Measurements from ENCODE around the gene SYNE1.
A peak's percentile ranks its signal among the peaks of the same experiment; 100 is the strongest.

The SYNE1 gene

DNA sequence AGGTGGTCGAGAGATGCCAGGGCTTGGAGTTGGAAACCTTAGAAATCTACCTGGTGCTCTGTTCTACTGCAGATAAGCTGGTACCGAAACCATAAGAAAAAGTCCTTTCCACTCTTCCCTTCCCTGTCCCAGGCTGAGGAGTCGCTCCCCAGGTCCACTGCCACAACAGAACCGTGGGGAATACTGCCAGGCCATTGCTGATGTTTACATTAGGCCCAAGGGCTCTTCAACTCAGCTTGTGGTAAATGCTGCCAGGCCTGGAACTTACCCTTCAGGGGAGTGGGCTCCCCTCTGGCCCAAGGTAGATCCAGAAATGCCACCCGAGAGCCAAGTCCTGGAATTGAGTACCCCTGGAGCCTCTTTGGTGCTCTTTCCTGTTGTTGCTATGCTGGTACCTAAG, 441.3 kb downstream of the SYNE1 start:
- DNase-seq (ENCODE audit: low spot score in 2 of 2) = no peak
- H3K27ac Mint-ChIP-seq (ENCODE audit: low read depth) = peak overlapping the region; percentile 41

GRCh38 chr6:152189736-152190135, 447.4 kb downstream of the SYNE1 start:
- Mint-ChIP-seq H3K9me3 (no peaks in the 10 kb centered on the region), H3K27ac (ENCODE audit: low read depth) (peak overlapping the region; percentile 70), H3K4me1 (peaks cover 60% of the 10 kb centered on the region), H3K27me3 (no peaks in the 10 kb centered on the region), H3K4me3 (no peak overlapping the region), H3K36me3 (ENCODE audit: insufficient read depth) (peaks cover 22% of the 10 kb centered on the region)
- ATAC-seq (replicated peaks; ENCODE audit: extremely low read depth, poor library complexity, severe bottlenecking) = no peak
- DNase-seq (ENCODE audit: low spot score in 2 of 2) = no peak

More for the DNA sequence above, 441.3 kb downstream of the SYNE1 start:
- peaks cover 21% of the 10 kb centered on the region for H3K4me1 Mint-ChIP-seq
- no peak for ATAC-seq (replicated peaks; ENCODE audit: extremely low read depth, poor library complexity, severe bottlenecking)
- H3K27me3 Mint-ChIP-seq = no peaks in the 10 kb centered on the region
- no peaks in the 10 kb centered on the region for H3K9me3 Mint-ChIP-seq
- H3K36me3 Mint-ChIP-seq (ENCODE audit: insufficient read depth) = peaks cover 26% of the 10 kb centered on the region
- no peak overlapping the region for H3K4me3 Mint-ChIP-seq

DNA sequence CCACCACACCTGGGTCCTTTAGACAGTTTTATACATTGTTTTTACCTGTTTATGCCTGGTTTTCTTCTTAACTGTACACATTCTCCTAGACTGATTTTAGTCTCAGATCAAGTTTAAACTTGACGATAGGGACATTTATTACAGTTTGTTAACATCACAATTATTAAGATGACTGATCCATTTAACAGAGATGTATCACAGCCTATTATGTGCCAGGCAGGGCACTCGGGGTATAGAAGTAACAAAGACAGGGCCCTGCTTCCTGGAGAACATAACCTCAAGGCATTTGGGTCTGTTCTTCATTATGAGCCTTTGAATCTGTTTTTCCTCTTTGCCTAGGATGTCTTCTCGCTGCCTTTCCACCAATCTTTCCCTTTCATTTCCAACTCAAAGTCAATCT, 449.2 kb downstream of the SYNE1 start:
- no peak for DNase-seq (ENCODE audit: low spot score in 2 of 2)
- Mint-ChIP-seq H3K27me3 (no peaks in the 10 kb centered on the region), H3K27ac (ENCODE audit: low read depth) (peak overlapping the region; percentile 94), H3K36me3 (ENCODE audit: insufficient read depth) (peaks cover 27% of the 10 kb centered on the region), H3K4me3 (no peak overlapping the region), H3K4me1 (peaks cover 66% of the 10 kb centered on the region), H3K9me3 (no peaks in the 10 kb centered on the region)
- ATAC-seq (replicated peaks; ENCODE audit: extremely low read depth, poor library complexity, severe bottlenecking) = no peak

DNA sequence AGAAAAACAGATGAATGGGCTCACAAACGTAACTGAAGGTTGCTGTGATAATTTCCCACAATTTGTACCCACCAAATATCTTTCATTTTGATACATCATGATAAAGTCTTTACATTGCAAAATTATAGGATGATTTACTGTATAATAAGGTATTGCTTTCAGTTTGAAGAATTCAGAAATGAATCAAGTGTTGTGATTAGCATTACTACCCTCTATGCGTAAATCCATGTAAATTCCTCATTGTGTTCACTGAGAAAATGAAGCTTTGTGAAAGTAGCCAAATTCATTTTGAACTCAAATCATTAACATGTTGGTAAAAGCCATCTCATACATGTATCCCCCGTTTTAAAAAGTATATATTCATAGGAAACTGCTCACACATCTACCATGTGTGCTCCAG, 450.3 kb downstream of the SYNE1 start:
- H3K9me3 Mint-ChIP-seq = no peaks in the 10 kb centered on the region
- peak overlapping the region; percentile 83 for H3K4me3 Mint-ChIP-seq
- DNase-seq (ENCODE audit: low spot score in 2 of 2) (no peak), ATAC-seq (replicated peaks; ENCODE audit: extremely low read depth, poor library complexity, severe bottlenecking) (no peak)
- H3K36me3 Mint-ChIP-seq (ENCODE audit: insufficient read depth) = peaks cover 27% of the 10 kb centered on the region
- H3K27ac Mint-ChIP-seq (ENCODE audit: low read depth) = peak overlapping the region; percentile 94
- H3K27me3 Mint-ChIP-seq = no peaks in the 10 kb centered on the region
- peaks cover 74% of the 10 kb centered on the region for H3K4me1 Mint-ChIP-seq

- Mint-ChIP-seq H3K36me3 (ENCODE audit: insufficient read depth) (peaks cover 37% of the 10 kb centered on the region), H3K4me1 (peaks cover 75% of the 10 kb centered on the region), H3K27me3 (no peaks in the 10 kb centered on the region), H3K4me3 (peak overlapping the region; percentile 83), H3K27ac (ENCODE audit: low read depth) (peak overlapping the region; percentile 94), H3K9me3 (no peaks in the 10 kb centered on the region)
- ATAC-seq (replicated peaks; ENCODE audit: extremely low read depth, poor library complexity, severe bottlenecking) = peak; percentile 67
- DNase-seq (ENCODE audit: low spot score in 2 of 2) = peak in 1 of 2 donors; percentile 18
Observed at GRCh38 chr6:152184917-152185574, 452.1 kb downstream of the SYNE1 start.

- Mint-ChIP-seq H3K36me3 (ENCODE audit: insufficient read depth) (peaks cover 42% of the 10 kb centered on the region), H3K27me3 (no peaks in the 10 kb centered on the region), H3K9me3 (no peaks in the 10 kb centered on the region), H3K4me1 (peaks cover 75% of the 10 kb centered on the region), H3K4me3 (peak overlapping the region; percentile 83), H3K27ac (ENCODE audit: low read depth) (peak overlapping the region; percentile 94)
- no peak for DNase-seq (ENCODE audit: low spot score in 2 of 2)
- ATAC-seq (replicated peaks; ENCODE audit: extremely low read depth, poor library complexity, severe bottlenecking) = peak; percentile 57
Observed at GRCh38 chr6:152184573-152184916, 452.6 kb downstream of the SYNE1 start.

DNA sequence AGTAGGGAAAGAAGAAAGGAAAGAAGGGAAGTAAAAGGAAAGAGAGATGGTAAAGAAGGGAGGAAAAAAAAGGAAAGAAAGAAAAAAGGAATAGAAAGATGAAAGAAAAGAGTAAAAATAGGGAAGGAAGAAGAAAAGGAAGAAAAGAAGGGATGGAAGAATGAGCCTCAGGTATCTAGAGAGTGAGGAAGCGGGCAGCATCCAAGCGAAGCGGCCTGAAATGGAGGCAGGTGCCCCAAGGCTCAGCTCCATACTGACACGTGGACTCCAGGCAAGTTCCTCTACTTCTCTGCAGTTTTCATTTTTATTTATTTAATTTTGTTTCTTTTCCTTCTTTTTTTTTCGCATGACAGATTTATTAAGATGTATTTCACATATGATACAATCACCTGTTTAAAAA, 456.6 kb downstream of the SYNE1 start:
- Mint-ChIP-seq H3K9me3 (no peaks in the 10 kb centered on the region), H3K4me3 (peak overlapping the region; percentile 36), H3K27me3 (no peaks in the 10 kb centered on the region), H3K4me1 (peaks cover 51% of the 10 kb centered on the region), H3K27ac (ENCODE audit: low read depth) (peak overlapping the region; percentile 94), H3K36me3 (ENCODE audit: insufficient read depth) (peaks cover 57% of the 10 kb centered on the region)
- DNase-seq (ENCODE audit: low spot score in 2 of 2) = no peak
- no peak for ATAC-seq (replicated peaks; ENCODE audit: extremely low read depth, poor library complexity, severe bottlenecking)

DNA sequence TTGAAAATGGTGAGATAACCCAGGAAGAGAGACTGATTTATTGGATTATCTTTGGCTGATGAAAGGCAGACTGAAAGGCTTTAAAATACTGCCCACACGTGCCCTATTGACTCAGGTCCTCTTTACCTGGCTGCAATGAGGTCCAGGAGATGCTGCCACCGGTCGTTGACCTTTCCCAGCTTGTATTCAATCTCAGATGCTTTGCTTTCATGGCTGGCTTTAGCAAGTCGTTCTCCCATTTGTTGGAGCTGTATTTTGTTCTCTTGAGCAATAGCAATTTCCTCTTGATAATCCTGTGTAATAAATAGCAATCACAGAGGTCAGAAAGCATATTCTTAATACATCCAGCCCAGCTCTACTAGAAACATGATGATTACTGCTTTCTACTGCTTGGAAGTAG, 460.9 kb downstream of the SYNE1 start:
- peaks cover 63% of the 10 kb centered on the region for H3K36me3 Mint-ChIP-seq (ENCODE audit: insufficient read depth)
- peaks cover 49% of the 10 kb centered on the region for H3K4me1 Mint-ChIP-seq
- H3K9me3 Mint-ChIP-seq = no peaks in the 10 kb centered on the region
- ATAC-seq (replicated peaks; ENCODE audit: extremely low read depth, poor library complexity, severe bottlenecking) (no peak), DNase-seq (ENCODE audit: low spot score in 2 of 2) (no peak)
- no peaks in the 10 kb centered on the region for H3K27me3 Mint-ChIP-seq
- no peak overlapping the region for H3K4me3 Mint-ChIP-seq
- H3K27ac Mint-ChIP-seq (ENCODE audit: low read depth) = no peak overlapping the region

- ATAC-seq (replicated peaks; ENCODE audit: extremely low read depth, poor library complexity, severe bottlenecking) = no peak
- no peak for DNase-seq (ENCODE audit: low spot score in 2 of 2)
- no peaks in the 10 kb centered on the region for H3K9me3 Mint-ChIP-seq
- no peaks in the 10 kb centered on the region for H3K27me3 Mint-ChIP-seq
- H3K4me1 Mint-ChIP-seq = peaks cover 48% of the 10 kb centered on the region
- peak overlapping the region; percentile 10 for H3K4me3 Mint-ChIP-seq
- peak overlapping the region; percentile 86 for H3K27ac Mint-ChIP-seq (ENCODE audit: low read depth)
- H3K36me3 Mint-ChIP-seq (ENCODE audit: insufficient read depth) = peaks cover 59% of the 10 kb centered on the region
Observed at GRCh38 chr6:152173957-152174356, 463.2 kb downstream of the SYNE1 start.

DNA sequence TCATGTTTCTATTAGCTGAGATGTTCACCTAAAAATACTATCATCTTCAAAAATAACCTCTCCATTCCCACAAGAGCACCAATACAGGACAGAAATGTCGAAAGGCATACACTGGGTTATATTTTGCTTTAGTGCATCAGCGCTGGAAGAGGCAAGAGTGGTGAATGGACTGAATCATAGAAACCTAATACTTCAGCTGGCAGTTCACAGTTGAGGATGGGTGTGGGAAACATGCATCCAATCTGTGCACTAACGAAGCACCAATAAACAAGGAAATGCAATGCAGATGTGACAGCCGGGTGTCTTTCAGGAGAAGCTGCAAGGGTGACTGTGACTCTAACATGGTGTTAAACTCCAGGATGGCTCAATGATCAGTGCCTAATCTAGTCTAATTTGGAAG, 463.8 kb downstream of the SYNE1 start:
- H3K4me1 Mint-ChIP-seq = peaks cover 51% of the 10 kb centered on the region
- no peaks in the 10 kb centered on the region for H3K9me3 Mint-ChIP-seq
- peaks cover 56% of the 10 kb centered on the region for H3K36me3 Mint-ChIP-seq (ENCODE audit: insufficient read depth)
- H3K27ac Mint-ChIP-seq (ENCODE audit: low read depth) = peak overlapping the region; percentile 86
- DNase-seq (ENCODE audit: low spot score in 2 of 2) = no peak
- H3K27me3 Mint-ChIP-seq = no peaks in the 10 kb centered on the region
- no peak for ATAC-seq (replicated peaks; ENCODE audit: extremely low read depth, poor library complexity, severe bottlenecking)
- H3K4me3 Mint-ChIP-seq = peak overlapping the region; percentile 4

DNA sequence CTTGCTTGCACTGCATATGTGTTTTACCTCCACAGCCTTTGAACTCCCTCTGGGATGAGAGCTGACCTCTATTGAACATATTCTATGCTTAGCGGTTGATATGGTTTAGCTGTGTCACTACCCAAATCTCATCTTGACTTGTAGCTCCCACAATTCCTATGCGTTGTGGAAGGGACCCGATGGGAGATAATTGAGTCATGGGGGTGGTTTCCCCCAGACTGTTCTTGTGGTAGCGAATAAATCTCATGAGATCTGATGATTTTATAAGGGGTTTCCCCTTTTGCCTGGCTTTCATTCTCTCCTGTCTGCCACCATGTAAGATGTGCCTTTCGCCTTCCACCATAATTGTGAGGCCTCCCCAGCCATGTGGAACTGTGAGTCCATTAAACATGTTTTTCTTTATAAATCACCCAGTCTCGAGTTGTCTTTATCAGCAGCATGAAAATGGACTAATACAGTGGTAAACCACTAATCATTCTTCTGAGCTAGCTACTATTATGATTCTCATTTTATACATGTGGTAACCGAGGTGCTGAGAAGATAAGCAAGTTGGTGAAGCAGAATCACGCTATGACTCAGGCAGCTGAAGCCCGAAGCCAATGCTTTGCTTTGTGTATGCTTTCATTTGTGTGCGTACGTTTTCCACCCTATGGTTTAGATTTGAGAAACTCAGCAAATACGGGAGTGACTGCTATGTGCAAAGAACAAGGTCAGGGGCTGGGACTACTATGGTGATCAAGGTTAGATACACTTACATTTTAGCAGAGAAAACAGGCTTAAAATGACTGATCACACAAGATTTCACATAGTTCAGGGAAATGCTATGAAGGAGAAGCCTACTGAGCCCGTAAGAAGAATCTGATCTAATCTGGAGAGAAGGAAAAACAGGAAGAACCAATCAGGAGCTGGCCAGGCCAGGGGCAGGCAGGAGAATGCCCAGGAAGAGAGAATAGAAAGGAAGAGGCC, 466.2 kb downstream of the SYNE1 start:
- Mint-ChIP-seq H3K4me3 (peak overlapping the region; percentile 76), H3K9me3 (no peaks in the 10 kb centered on the region), H3K36me3 (ENCODE audit: insufficient read depth) (peaks cover 55% of the 10 kb centered on the region), H3K4me1 (peaks cover 58% of the 10 kb centered on the region), H3K27me3 (no peaks in the 10 kb centered on the region), H3K27ac (ENCODE audit: low read depth) (peak overlapping the region; percentile 98)
- peak; percentile 93 for ATAC-seq (replicated peaks; ENCODE audit: extremely low read depth, poor library complexity, severe bottlenecking)
- peak in 1 of 2 donors; percentile 64 for DNase-seq (ENCODE audit: low spot score in 2 of 2)

DNA sequence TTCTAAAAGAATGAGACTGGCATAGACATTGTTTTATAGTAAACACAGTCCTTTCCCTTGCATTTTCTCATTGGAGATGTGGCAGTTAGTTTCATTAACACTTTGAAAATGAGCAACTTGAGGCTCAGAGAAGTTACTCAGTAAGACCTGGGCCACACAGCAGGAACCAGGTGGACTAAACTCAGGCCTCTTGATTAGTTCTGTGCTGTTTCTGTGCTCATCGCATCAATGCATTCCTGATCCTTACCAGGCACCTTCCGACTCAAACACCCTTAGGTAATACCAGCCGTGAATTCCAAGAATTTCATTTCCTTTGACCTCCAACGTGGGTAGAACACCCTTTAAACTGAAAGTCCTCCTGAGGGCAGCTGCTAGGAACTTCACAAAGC, 466.9 kb downstream of the SYNE1 start:
- peak overlapping the region; percentile 98 for H3K27ac Mint-ChIP-seq (ENCODE audit: low read depth)
- H3K4me1 Mint-ChIP-seq = peaks cover 61% of the 10 kb centered on the region
- peak overlapping the region; percentile 76 for H3K4me3 Mint-ChIP-seq
- peaks cover 53% of the 10 kb centered on the region for H3K36me3 Mint-ChIP-seq (ENCODE audit: insufficient read depth)
- ATAC-seq (replicated peaks; ENCODE audit: extremely low read depth, poor library complexity, severe bottlenecking) (no peak), DNase-seq (ENCODE audit: low spot score in 2 of 2) (no peak)
- H3K27me3 Mint-ChIP-seq = no peaks in the 10 kb centered on the region
- no peaks in the 10 kb centered on the region for H3K9me3 Mint-ChIP-seq

Measured in central memory CD8-positive, alpha-beta T cell (primary cell).